Ureter (tissue), 1 donor: ENCODE results near the gene TSSC4. TPM values are rescaled to one million over a fixed set of nuclear protein-coding genes. Genes with fewer than 3 reads are reported as not detected.

ENCODE experiments used
- DNase-seq: peaks from one replicate; pipeline ENCODE4 v3.0.0-alpha.2; 2020; ENCODE audit warnings: low spot score
- total RNA-seq: library from RNA; stranded (reverse); gene quantifications from one replicate; pipeline ENCODE4 v1.2.4, GENCODE V29; 2023
- donor health status: DM: yes; HTN: yes; CAD: no.

TSSC4 gene
- total RNA-seq, 1 donor from 2014 or later, result 41.6 TPM

GRCh38 chr11:2400762-2401435 is 349 bp downstream of the TSSC4 start:
- DNase-seq, result no peak

- no peak for DNase-seq
Observed at GRCh38 chr11:2401436-2401984, 960 bp downstream of the TSSC4 start.

- no peak for DNase-seq
Observed at GRCh38 chr11:2402106-2402505, 1.6 kb downstream of the TSSC4 start.

GRCh38 chr11:2402890-2403645 is 2.5 kb downstream of the TSSC4 start:
- DNase-seq, result no peak

- DNase-seq, result no peak
Observed at GRCh38 chr11:2404735-2405196, 4.2 kb downstream of the TSSC4 start.

GRCh38 chr11:2406451-2406850 is 5.9 kb downstream of the TSSC4 start:
- DNase-seq, result no peak

- no peak for DNase-seq
Observed at GRCh38 chr11:2406878-2407410, 6.4 kb downstream of the TSSC4 start.

GRCh38 chr11:2408671-2409070 is 8.1 kb downstream of the TSSC4 start:
- no peak for DNase-seq

GRCh38 chr11:2409126-2409525 is 8.6 kb downstream of the TSSC4 start:
- no peak for DNase-seq

- DNase-seq, result no peak
Observed at GRCh38 chr11:2409611-2410468, 9.3 kb downstream of the TSSC4 start.

GRCh38 chr11:2410616-2411015 is 10.1 kb downstream of the TSSC4 start:
- no peak for DNase-seq

- DNase-seq, result no peak
Observed at GRCh38 chr11:2411446-2412305, 11.1 kb downstream of the TSSC4 start.

- DNase-seq, result no peak
Observed at GRCh38 chr11:2412323-2412722, 11.8 kb downstream of the TSSC4 start.

- no peak for DNase-seq
Observed at GRCh38 chr11:2413742-2414579, 13.4 kb downstream of the TSSC4 start.

- DNase-seq, result no peak
Observed at GRCh38 chr11:2414616-2415015, 14.1 kb downstream of the TSSC4 start.

- DNase-seq, result no peak
Observed at GRCh38 chr11:2415171-2415570, 14.6 kb downstream of the TSSC4 start.

- DNase-seq, result no peak
Observed at GRCh38 chr11:2415601-2416380, 15.2 kb downstream of the TSSC4 start.

GRCh38 chr11:2416765-2417164 is 16.2 kb downstream of the TSSC4 start:
- DNase-seq, result no peak
